Inflammatory macrophage treated with lipopolysaccharide for 4 hours (primary cell): ENCODE data around the gene LRP6.
"Not testable (repeated sequence)": the region's sequence is repeated elsewhere in the genome, so short reads cannot be mapped to it uniquely, and the experiment has no call there.

ENCODE experiments used
- DNase-seq: peaks from one replicate; pipeline ENCODE4 v3.0.0-alpha.2; 2020

The LRP6 gene

DNA sequence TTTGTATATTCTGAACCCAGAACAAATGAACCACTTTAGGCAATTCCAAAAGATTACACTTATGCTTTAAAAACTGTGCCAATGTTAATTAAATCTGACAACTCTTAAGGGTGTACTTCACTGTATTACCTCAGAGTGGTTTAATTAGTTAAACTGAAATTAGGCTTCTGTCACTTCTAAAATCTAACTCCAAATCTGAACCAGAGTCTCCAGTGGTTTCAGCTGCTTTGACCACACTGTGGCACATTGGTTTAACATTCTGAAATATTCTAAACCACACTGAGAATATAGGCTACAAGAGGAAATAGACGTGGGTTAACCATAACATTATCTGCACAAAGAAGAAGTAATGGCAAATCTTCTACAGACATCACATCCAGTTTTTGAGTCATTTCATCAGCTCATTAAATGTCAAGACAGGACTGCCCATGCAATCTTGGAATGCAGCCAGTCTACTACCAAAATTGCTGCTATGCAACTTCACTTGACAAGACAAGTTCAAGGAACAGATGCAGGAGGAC, 94.8 kb downstream of the LRP6 start:
- DNase-seq, result peak; percentile 68

DNA sequence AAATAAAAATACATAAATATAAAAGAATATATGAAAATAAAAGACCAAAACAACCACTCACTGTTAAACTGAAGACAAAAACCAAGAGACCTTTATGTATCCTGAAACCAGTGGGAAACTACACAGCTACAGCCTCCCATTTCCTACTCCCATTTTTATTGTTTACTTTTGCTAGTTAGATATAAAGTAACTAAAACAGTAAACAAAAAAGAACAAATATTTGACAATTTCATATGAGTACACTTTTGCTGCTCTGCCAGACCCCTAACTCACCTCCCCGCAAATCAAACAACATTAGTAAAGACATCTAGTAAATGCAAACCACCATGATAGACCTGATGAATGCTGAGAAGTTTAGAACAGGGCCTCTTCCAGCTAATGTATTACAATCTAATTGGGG, 99.0 kb downstream of the LRP6 start:
- DNase-seq, result no peak

DNA sequence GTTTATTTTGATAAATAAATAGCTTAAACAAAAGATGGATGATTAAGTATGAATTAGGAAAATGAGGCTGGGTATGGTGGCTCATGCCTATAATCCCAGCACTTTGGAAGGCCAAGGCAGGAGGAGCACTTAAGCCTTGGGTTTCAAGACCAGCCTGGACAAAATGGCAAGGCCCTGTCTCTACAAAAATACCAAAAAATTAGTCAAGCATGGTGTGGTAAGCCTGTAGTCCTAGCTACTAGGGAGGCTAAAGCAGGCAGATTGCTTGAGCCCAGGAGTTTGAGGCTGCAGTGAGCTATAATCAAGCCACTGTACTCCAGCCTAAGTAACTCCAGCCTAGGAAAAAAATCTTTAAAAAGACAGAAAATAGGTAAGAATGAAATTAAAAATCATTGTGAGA, 100.1 kb downstream of the LRP6 start:
- no peak for DNase-seq

DNA sequence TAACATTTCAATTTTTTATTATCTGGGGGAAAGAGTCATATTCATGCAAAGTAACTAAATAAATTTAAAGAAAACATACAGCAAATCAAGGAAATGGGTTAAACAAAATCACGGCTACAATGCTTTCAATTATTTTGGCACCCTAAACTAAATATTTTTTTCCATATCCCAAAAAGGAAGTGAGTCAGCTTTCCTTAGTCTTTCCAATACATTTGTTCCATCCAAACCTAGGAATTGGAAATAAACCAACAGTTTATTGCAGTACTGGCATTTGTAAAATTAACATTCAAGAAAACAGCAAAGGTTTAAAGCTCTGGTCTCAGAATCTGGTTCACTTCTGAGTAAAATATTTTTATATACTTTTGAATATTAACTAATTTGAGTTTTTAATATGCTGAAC, 106.9 kb downstream of the LRP6 start:
- DNase-seq, result no peak

DNA sequence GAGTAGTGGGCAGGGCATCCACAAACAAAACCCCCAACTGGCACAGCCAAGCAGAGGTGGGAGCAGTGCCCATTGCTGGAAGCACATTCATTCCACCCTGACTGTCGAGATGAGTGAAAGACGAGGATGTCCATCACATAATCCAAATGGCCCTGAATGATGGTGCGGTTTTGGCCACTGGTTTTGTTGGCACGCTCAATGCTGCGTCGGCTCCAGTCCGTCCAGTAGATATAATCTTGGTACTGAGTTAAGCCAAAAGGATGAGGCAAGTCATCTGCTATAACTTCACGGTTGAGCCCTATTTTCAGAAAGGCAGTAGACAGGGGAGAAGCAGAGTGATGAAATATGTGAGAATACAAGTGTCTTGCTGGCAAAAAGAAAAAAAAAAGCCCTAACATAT, 108.0 kb downstream of the LRP6 start:
- no peak for DNase-seq

DNA sequence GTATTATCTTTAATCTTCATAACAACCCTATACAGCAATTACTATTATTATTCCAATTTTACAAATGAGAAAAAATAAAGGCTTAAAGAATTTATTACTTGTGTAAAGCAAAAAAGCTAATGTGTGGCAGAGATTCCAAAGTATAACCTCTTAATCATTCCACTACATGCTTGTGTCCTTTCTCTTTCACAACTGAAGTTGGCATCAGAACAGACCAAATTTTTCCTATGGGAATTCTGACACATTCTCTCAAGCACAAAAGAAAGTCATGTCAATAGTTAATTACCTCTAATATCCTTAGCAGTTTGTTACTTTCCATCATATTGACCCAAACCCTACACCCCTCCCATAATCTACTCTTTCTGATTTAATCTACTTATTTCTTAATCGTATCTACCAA, 109.4 kb downstream of the LRP6 start:
- DNase-seq, result no peak

DNA sequence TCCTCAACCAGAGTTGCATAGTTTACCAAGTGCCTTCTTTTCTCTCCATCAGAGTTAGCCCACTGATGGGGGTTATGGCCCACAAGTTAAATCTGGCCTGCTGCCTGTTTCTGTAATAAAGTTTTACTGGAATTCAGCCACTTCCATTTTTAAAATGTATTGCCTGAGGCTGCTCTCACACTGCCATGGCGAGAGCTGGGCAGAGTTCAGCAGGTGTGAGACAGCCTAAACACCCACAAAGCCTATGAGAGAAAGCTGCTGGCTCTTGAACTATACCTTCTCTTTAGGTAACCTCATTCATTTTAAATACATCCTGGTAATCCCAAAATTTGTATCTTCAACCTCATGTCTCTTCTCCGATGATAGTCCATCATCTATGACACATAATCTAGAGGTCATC, 110.0 kb downstream of the LRP6 start:
- no peak for DNase-seq

DNA sequence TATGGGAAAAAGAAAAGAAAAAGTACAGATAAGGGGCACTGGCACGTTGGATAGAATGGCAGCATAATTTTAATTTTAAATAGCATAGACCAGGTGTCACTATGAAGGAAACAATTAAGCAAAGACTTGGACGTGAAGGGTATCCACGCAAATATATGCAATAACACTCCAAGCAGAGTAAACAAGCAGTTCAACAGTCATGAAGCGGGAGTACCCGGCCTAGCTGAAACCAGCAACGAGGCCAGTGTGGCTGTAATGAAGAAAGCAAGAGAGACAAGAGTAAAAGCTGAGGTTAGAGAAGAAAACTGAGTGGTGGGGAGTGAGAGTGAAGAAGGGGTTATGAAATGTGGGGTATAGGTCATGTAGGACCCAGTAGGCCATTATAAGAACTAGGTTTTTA, 110.7 kb downstream of the LRP6 start:
- DNase-seq, result no peak

DNA sequence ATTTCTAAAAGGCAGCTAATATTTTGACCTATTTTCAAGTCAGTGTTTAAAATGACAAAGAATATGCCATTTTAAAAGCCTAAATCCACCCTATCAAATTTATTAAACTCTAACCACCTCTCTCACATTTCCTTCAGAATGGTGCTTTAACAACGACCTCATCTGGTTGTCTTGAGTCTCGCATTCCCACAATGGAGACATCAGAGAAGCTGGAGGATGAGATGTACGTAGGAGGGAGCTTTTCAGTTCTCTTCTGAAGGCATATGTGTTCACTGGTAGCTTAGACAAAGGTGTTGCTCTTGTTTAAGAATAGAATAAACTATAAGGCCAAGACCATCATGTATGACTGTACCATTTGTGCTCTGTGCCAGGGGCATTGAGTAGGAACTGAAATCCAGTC, 113.2 kb downstream of the LRP6 start:
- DNase-seq, result no peak

DNA sequence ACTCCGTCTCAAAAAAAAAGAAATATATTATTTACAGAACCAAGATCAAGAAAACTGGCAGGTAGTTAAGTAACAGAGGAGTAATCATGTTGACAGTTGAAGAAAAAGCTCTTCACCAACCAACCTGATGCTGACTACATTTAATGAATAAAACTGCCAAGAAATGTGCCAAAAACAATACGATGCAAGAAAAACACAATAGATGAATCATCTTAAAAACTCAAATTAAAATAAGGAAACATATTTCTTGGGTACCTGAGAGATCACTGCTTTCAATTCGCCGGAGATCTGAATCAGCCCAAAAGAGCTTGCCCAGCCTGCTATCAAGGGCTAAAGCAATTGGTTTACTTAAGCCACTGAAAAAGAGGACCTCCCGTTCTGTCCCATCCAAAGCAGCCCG, 119.7 kb downstream of the LRP6 start:
- DNase-seq, result no peak

DNA sequence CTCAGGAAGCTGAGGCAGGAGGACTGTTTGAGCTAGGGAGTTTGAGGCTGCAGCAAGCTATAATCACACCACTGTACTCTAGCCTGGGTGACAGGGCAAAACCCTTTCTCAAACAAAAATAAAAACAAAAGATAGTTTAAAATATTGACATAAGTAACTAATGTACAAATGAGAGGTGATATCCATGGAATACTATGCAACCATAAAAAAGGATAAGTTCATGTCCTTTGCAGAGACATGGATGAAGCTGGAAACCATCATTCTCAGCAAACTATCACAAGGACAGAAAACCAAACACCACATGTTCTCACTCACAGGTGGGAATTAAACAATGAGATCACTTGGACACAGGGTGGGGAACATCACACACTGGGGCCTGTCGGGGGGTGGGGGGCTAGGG, 122.3 kb downstream of the LRP6 start:
- DNase-seq, result not testable (repeated sequence)

DNA sequence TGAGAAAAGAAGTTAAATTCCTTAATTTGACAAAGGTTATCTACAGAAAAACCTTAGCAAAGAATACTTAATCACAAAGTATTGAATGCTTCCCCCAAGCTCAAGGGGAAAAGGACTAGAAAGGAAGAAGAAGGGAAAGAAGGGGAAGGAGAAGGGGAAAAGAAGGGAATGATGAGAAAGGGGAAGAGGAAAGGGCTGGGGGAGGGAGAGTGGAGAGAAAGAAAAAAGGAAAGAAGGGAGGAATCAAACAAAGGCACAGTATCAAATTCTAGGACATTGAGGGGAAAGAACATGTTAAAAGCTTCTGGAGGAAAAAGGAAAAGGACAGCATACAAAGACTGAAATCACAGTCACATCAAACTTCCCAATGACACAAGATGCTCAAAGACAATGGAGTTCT, 125.8 kb downstream of the LRP6 start:
- no peak for DNase-seq

DNA sequence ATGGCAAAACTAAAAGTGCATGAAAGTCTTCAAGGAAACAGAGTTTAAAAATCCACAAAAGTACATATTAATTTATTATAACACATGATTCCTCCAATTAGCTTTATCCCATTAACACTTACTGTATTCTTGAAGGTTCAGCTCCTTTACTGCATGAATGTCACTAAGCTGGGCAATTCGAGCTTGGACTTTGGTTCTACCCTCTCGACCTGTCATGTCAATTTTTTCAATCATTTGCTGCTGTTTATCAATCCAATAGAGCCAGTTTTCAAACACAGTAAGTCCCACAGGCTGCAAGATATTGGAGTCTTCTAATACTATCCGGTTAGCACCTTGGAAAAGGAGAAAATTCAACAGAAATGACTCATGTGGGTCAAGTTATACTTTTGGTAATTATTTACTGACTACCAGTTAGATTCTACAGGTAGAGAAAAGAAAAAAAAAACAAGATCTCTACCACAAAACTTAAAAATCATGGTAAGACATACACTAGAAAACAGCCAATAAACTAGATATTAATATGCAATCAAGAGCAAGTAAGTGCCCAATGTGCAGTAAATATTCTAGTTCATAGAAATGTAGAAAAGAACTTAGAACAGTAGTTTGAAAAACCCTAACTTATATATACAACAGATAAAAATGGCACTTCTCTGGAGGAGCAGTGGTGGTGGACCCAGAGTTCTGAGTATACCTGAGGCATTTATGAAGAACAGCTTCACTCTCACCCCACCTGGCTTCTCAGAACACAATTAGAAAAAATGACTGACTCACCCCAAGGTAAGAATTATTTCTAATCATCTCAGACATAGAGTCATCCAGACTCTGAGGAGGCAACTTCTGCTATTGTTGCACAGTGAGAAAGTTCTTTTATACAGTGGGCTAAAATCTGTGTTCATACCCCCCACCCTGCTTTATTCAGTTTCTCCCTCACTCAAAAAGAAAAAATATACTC, 128.4 kb downstream of the LRP6 start:
- DNase-seq, result no peak

DNA sequence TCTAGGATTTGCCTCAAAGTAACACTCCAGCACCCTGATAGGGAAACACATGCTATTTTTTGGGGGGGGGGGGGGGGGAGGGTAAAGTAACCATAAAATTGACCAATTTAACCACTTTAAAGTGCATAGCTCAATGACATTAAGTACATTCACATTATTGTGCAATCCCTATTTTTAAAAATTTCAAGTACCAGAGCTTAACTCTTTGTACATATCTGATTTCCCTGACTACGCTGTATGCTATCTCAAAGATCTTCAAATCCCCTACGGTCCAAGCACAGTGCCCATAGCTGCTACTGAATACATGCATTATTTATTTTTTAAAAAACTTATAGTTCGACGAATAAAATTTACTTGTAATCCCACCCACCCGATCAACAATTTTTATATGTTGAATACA, 133.1 kb downstream of the LRP6 start:
- DNase-seq, result no peak

DNA sequence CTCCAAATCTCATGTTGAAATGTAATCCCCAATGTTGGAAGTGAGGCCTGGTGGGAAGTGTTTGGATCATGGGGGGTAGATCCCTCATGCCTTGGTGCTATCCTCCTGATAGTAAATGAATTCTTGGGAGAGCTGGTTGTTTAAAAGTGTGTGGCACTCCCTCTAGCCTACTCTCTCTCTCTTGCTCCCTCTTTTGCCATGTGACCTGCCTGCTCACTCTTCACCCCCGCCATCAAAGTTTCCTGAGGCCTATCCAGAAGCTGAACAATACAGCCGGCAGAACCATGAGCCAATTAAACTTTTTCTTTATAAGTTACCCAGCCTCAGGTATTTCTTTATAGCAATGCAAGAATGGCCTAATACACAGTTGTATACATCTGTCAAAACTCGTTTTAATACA, 133.6 kb downstream of the LRP6 start:
- no peak for DNase-seq

DNA sequence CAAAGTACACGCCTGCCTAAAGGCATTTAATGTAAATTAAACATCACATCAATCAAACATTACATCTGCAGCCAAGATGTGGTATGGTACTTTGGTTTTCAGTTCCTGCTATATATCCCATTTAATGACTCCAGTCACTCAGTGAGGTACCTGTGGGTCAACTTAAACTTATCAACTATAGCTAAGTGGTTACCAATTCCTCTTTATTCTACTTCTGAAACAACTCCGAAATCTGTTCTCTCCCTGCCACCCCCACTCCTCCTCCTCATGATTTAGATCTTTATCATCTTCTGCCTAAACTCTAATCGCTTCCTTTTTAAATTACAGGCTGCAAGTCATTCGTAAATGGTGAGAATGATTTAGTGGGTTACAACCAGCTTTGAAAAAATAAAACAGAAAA, 138.2 kb downstream of the LRP6 start:
- DNase-seq, result no peak

DNA sequence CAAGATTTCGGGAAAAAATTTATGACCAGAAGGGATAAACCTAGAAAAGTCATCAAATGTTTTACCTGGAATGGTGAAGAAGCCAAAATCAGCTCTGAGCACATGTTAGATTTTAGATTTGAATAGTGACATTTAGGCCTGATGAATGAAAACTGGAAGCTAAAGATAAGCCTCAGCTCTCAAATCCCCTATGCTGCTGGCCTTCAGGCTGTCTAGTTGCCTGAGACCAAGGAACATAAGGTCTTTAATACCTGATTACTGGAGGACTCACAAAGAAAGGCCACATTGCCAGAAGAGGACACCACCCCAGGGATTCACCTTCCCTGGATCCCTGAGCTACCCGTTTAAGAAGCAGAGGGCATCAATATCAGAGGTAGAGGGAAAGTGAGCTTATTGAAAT, 139.5 kb downstream of the LRP6 start:
- DNase-seq, result no peak

DNA sequence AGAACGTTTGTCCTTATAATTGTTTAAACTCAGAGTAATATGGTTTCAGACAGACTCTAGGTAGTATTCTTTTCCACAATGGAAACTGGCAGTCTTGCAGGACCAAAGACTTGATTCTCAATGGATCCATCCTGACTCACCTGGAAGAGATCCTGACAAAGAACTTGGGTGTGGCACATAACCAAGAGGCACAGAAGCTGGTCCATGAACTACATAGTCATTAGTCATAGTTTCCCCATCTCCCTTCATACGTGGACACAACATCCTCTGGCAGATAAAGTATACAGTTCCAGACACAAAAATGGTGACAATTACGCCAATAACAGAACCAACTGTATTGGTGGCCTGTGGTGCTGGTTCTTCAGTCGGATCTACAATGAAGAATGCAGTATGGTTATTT, 140.3 kb downstream of the LRP6 start:
- no peak for DNase-seq

DNA sequence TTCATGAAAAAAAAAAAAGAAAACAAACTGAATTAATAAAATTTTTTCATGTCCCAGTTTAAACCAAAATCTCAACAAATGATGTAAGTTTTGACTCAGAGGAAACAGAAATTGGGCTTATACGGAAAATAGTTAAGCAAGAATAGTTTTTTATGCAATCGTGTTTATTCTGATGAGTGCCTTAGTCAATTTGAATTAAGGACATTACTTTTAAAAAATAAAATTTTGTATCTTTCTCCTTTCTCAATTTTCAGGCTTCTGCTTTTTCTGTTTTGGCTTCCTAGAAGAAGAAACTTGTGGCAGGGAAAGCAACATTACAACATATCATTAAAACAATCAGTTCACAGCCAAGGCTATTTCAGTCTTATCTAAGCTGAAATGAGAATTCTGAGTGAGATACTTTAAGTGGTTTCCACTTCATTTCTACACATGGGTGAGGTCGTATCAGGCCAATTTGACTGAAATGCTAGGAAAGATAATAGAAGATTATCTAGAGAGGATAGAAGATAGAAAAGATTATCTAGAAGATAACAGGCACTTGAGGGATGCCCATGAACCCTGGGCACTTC, 143.7 kb downstream of the LRP6 start:
- DNase-seq, result peak; percentile 83

DNA sequence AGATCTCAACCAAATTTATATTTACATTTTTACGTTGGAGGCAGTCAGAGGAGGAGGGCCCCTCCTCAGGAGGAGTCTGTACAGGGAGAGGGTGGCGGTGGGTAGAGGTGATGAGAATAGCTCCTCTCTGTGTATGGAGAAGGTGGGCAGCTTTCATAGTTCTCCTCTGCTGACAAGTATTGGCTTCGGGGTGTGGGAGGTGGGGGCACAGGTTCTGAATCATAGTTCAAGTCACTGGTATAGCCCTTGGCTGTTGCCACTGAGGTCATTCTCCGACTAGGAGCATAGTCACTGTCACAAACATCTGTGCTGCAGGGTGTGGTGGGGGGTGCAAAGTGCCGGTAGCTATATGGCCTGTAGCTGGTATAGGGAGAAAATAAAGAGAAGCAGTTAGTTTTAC, 145.8 kb downstream of the LRP6 start:
- DNase-seq, result no peak

DNA sequence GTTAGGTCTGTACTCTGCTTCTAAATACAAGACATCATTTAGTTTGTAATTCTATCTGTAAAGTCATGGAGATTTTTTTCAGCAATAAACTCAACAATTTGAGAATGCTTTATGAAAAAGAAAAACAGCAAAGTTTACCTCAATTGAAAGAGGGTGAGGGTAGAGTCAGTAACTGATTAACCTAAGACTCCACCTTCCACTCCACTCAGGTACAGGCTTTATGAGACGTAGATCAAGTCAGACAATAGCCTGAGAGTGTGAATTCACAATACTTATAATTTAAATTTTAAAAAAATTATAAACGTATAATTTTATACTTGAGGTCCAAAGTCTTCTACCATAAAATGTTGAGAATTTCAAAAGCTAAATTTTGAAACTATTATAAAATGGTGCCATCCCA, 150.2 kb downstream of the LRP6 start:
- no peak for DNase-seq

DNA sequence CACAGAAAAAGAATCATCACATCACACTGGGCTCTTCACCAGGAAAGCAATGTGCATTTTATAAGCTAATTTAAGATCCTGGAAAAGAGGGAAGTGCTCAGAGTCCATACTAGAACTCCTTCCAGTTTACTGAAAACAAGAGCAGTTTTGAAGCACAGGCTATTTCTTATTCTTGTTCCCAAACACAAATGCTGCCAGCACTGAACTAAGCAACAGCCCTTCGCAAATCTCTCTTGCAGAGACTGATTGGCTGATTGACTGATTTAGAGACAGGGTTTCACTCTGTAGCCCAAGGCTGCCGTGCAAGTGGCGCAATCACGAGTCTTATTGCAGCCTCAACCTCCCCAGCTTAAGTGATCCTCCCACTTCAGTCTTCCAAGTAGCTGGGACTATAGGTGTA, 151.3 kb downstream of the LRP6 start:
- DNase-seq, result no peak

DNA sequence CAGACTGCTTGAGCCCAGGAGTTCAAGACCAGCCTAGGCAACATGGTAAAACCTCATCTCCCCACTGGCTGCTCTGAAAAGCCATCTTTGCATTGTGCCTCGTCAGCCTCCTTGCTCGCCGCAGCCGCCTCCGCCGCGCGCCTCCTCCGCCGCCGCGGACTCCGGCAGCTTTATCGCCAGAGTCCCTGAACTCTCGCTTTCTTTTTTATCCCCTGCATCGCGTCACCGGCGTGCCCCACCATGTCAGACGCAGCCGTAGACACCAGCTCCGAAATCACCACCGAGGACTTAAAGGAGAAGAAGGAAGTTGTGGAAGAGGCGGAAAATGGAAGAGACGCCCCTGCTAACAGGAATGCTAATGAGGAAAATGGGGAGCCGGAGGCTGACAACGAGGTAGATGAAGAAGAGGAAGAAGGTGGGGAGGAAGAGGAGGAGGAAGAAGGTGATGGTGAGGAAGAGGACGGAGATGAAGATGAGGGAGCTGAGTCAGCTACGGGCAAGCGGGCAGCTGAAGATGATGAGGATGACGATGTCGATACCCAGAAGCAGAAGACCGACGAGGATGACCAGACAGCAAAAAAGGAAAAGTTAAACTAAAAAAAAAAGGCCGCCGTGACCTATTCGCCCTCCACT, 155.8 kb downstream of the LRP6 start:
- DNase-seq, result not testable (repeated sequence)

DNA sequence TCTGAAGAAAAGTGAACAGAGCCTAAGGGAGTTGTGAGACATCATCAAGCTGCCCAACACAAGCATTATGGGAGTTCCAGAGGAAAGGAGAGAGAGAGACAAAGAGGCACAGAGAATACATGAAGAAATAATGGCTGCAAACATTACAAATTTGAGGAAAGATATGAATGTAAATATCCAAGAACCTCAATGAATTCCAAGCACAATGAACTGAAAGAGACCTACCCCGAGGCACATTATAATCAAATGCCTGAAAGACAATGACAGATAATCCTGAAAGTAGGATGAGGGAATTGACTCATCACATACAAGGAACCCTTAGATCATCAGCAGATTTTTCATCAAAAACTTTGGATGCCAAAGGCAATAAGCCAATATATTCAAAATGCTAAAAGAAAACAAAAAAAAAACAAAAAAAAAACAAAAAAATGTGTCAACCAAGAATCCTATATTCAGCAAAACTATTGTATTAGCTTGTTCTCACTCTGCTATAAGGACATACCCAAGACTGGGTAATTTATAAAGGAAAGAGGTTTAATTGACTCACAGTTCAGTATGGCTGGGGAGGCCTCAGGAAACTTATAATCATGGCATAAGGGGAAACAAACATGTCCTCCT, 158.3 kb downstream of the LRP6 start:
- DNase-seq, result no peak
